HG03108 (cell line): ENCODE results near the gene KIAA1328.
"Not testable (repeated sequence)": the region's sequence is repeated elsewhere in the genome, so short reads cannot be mapped to it uniquely, and the experiment has no call there.

ENCODE experiments used
- ATAC-seq: cut with Tn5 transposase; IDR thresholded peaks from one replicate; pipeline ENCODE4 v1.9.1; 2021; ENCODE audit warnings: moderate library complexity; ENCODE audit not compliant: unreplicated experiment

Gene KIAA1328

GRCh38 chr18:36879796-36880195 is 50.9 kb downstream of the KIAA1328 start:
- ATAC-seq = not testable (repeated sequence)

GRCh38 chr18:36885981-36886380 is 57.1 kb downstream of the KIAA1328 start:
- no peak for ATAC-seq

DNA sequence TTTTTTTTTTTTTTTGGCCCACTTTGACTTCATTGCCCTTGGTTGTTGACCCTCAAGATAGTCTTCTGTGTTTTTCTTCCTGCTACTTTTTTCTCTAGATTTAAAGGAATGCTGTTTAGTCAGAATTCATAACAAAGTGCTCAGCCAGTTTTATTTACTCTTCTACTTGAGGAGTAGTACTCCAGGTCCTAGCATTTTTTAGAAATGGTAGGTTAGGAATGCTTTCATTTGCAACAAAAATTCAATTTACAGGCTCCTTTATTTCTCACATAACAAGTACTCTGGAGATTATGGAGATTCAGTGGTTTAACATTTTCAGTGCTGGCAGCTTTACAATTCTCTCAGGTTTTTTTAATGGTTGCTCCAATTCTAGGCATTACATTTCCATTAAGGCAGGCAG is 58.2 kb downstream of the KIAA1328 start:
- ATAC-seq = no peak

- ATAC-seq = no peak
These were observed 58.9 kb downstream of the KIAA1328 start for GRCh38 chr18:36887864-36888263.

DNA sequence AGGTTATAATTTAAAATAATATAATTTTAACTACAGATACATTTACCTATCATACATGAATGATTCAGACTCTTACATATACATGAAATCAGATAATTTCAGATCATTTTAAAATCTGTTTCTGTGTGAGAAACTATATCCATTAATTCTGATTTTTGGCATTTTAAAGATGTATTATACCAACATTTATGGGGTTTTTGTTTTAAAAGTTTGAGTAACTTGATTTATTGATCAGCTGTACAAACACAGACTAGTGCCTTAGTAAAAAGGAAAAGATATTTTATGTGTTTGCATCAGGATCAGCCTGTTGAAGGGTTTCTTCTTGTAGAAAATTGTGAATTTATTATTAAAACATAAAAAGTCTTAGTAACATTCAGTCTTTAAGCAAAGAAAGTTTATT is 59.9 kb downstream of the KIAA1328 start:
- ATAC-seq = no peak

GRCh38 chr18:36889321-36889720 is 60.4 kb downstream of the KIAA1328 start:
- no peak for ATAC-seq

DNA sequence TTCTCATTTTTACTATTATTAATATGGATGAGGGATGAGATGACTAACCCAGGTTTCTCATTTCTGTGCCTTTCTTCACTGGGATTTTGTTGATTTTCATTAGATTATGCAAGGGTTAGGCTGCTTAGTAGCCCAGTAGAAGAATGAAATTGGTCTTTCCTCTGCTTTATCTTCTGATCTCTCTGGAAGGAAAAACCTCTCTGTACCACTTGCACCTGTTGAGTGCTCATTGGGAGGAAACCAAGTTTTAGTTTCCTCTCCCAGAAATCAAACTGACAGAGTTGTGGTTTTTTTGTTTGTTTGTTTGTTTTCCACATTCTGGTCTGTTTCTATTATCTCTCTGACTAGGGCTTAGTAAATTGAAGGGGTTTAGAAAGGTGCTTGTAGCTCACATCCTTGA is 60.8 kb downstream of the KIAA1328 start:
- ATAC-seq = no peak

GRCh38 chr18:36890598-36890997 is 61.7 kb downstream of the KIAA1328 start:
- ATAC-seq = no peak

GRCh38 chr18:36893227-36893626 is 64.3 kb downstream of the KIAA1328 start:
- no peak for ATAC-seq

DNA sequence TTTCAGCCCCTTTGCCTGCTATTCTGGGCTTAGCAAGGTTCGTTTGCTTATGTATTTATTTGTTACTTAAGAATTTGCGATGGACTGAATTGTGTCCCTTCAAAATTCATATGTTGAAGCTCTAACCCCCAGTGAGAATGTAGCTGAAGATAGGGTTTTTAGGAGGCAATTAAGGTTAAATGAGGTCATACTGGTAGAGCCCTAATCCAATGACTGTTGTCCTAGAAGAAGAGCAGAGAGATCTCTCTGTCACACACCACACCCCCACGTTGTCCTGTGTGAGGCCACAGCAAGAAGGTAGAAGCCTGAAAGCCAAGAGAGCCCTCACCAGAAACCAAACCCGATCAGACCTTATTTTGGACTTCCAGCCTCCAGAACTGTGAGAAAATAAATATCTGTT is 66.7 kb downstream of the KIAA1328 start:
- ATAC-seq = no peak

DNA sequence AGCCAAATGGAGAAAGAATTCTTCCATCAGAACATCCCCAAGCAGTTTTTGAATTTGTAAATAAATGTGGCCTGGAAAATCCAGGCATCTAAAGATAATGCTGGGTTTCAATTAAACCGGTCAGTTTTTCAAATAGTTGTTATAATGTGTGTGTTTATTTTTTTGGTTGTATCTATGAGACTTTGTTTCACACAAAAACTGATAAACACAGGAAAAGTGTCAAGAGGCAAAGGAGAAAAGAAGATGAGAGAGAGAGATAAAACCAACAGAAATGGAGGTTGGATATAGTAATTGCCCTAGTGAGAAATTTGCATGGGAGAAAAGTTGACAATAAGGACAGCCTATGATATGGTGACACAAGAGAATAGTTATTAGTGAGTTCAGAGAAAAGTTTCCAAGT is 68.3 kb downstream of the KIAA1328 start:
- ATAC-seq = no peak

GRCh38 chr18:36899289-36899688 is 70.4 kb downstream of the KIAA1328 start:
- no peak for ATAC-seq

GRCh38 chr18:36900466-36900865 is 71.5 kb downstream of the KIAA1328 start:
- ATAC-seq = no peak

DNA sequence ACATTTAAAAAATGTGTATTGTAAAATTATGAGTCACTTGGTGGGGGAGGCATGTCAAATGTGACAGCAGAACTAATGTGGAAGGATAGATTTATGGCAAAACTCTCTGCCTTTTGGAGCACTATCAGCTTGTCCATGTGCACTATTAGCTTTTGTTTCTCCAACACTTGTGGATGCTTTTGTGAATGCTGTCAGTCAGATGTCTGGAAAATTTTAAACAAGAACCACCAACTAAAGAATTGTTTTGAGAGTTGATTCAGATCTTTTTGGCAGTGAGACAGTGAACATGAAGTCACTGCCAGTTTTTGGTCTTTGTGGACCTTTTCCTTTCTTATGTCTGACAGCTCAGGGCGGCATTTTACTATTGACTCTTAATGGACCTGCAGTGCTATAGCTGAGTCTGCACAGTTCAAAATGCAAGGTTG is 72.4 kb downstream of the KIAA1328 start:
- ATAC-seq = no peak

DNA sequence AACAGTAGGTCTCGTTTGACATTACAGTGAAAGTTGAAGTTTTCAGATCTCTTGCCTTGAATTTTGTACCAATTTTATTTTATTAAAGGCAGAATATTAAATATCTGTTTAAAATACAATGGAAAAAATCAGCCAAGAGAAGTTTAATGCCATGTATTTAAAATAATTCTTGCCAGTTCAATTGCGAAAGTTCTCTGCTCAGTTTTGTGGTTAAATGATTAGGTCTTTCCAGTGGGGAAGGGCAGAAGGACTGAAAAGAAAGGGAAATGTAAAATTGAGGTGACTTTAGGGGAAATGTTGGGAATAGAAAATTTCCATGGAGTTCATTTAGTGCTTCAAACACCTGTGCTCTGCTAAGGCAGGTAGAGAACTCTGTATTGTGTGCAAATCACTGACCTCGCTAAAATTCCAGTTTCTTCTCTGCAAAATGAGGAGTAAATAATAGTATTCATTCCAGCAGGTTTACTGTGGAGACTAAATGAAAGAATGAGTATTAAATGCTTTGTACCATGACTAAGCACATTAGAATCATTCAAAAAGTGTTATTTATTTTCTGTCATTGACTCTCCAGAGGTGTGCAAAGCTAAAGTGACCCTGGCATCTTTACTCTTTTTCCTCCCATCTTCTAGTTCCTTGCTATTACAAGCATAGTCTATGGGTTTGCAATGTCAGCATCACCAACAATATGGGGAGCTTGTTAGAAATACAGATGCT is 74.4 kb downstream of the KIAA1328 start:
- no peak for ATAC-seq

- ATAC-seq = no peak
These were observed 76.6 kb downstream of the KIAA1328 start for GRCh38 chr18:36905571-36905970.

DNA sequence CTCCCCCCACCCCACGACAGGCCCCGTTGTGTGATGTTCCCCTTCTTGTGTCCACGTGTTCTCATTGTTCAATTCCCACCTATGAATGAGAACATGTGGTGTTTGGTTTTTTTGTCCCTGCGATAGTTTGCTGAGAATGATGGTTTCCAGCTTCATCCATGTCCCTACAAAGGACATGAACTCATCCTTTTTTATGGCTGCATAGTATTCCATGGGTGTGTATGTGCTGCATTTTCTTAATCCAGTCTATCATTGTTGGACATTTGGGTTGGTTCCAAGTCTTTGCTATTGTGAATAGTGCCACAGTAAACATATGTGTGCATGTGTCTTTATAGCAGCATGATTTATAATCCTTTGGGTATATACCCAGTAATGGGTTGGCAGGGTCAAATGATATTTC is 80.4 kb downstream of the KIAA1328 start:
- not testable (repeated sequence) for ATAC-seq

GRCh38 chr18:36912887-36913286 is 84.0 kb downstream of the KIAA1328 start:
- ATAC-seq = no peak

- ATAC-seq = no peak
These were observed 89.0 kb downstream of the KIAA1328 start for GRCh38 chr18:36917907-36918306.

DNA sequence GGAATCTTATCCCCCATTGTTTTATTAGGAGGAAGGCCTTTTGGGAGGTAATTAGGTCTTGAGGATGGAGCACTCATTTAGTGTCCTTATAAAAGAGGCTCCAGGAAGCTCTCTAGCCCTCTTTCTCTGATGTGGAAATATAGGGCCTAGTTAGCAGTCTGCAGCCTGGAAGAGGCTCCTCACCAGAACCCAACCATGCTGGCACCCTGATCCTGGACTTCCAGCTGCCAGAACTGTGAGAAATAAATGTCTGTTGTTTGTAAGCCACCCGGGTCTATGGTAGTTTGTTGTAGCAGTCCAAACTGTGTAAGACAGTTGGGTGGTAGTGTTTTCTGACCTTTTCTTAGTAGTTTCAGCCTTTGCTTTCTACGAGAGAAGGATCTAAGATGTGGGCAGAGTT is 100.7 kb downstream of the KIAA1328 start:
- ATAC-seq = no peak

DNA sequence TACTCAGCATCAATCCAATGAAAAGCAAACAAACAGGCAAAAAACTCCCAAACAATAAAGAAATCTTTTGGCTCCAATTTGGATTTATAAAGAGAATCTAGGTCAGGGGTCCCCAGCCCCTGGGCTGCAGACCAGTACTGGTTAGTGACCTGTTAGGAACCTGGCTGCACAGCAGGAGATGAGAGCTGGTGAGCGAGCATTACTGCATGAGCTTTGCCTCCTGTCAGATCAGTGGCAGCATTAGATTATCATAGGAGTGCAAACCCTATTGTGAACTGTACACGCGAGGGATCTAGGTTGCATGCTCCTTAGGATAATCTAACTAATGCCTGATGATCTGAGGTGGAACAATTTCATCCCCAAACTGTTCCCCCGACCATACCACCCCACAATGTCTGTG is 102.2 kb downstream of the KIAA1328 start:
- ATAC-seq = no peak

DNA sequence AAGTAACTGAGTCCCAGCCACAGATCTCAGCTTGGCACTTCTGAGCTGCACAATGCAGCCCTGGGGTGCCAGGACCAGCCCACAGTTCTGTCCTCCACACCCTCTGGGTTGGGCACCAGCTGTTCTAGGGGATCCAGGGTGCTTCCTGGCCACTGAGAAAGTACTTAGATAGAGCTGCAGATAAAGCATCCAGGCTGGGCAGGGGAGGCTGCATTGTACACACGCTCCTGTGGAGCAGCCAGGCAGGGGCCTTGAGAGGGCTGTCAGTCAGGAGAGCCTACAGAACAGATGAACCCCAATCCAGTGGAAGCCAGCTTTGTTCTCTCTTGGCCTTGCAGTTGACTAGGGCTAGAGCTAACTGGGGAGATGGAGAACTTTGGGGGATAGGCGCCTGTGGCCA is 104.6 kb downstream of the KIAA1328 start:
- ATAC-seq = no peak

- no peak for ATAC-seq
These were observed 106.0 kb downstream of the KIAA1328 start for GRCh38 chr18:36934884-36935283.
